ACC112 (cell line): ENCODE data around the gene FGGY.
"Not testable (repeated sequence)": the region's sequence is repeated elsewhere in the genome, so short reads cannot be mapped to it uniquely, and the experiment has no call there.

Experiments
- H2AFZ ChIP-seq: fragments of 200-600 bp; sonication (generic); one replicate; pipeline ENCODE4 v1.6.0; 2017; ENCODE audit warnings: antibody characterized with exemption, low read length; ENCODE audit not compliant: unreplicated experiment
- H3K27ac ChIP-seq: fragments of 200-600 bp; sonication (generic); 2 replicates; pipeline ENCODE4 v1.5.1; 2014; ENCODE audit warnings: low read depth, mild to moderate bottlenecking, antibody characterized with exemption, low read length, moderate library complexity
- H3K27me3 ChIP-seq: fragments of 200-600 bp; sonication (generic); 2 replicates; pipeline ENCODE4 v1.6.1; 2014; ENCODE audit warnings: mild to moderate bottlenecking, antibody characterized with exemption, low read length, moderate library complexity, mixed read lengths; ENCODE audit not compliant: insufficient read depth
- H3K36me3 ChIP-seq: fragments of 200-600 bp; sonication (generic); 2 replicates; pipeline ENCODE4 v1.6.1; 2016; ENCODE audit warnings: mild to moderate bottlenecking, antibody characterized with exemption, low read length, moderate library complexity, mixed read lengths; ENCODE audit not compliant: insufficient read depth
- H3K4me1 ChIP-seq: fragments of 200-600 bp; sonication (generic); one replicate; pipeline ENCODE4 v1.6.1; 2016; ENCODE audit warnings: low read length, mixed read lengths; ENCODE audit not compliant: insufficient read depth, unreplicated experiment, control insufficient read depth
- H3K4me3 ChIP-seq: fragments of 200-600 bp; sonication (generic); 2 replicates; pipeline ENCODE4 v1.5.1; 2014; ENCODE audit warnings: mild to moderate bottlenecking, low read depth, low read length
- H3K79me2 ChIP-seq: fragments of 200-600 bp; sonication (generic); one replicate; pipeline ENCODE4 v1.6.0; 2016; ENCODE audit warnings: low read length; ENCODE audit not compliant: control insufficient read depth, unreplicated experiment, insufficient read depth

Gene FGGY

GRCh38 chr1:59703226-59703917, 406.5 kb downstream of the FGGY start:
- H3K79me2 ChIP-seq, result no peaks in the 10 kb centered on the region
- peak overlapping the region; percentile 58 for H3K27ac ChIP-seq
- no peaks in the 10 kb centered on the region for H3K27me3 ChIP-seq
- H2AFZ ChIP-seq, result no peak overlapping the region
- H3K36me3 ChIP-seq, result no peaks in the 10 kb centered on the region
- H3K4me3 ChIP-seq, result peak overlapping the region; percentile 16; the same call in 1 of the 2 replicates
- H3K4me1 ChIP-seq, result peaks cover 71% of the 10 kb centered on the region

GRCh38 chr1:59703918-59704378, 407.1 kb downstream of the FGGY start:
- Histone ChIP-seq H3K27me3 (no peaks in the 10 kb centered on the region), H3K36me3 (no peaks in the 10 kb centered on the region), H3K27ac (peak overlapping the region; percentile 58), H3K79me2 (no peaks in the 10 kb centered on the region), H2AFZ (no peak overlapping the region), H3K4me3 (peak overlapping the region; percentile 16; the same call in 1 of the 2 replicates), H3K4me1 (peaks cover 65% of the 10 kb centered on the region)

DNA sequence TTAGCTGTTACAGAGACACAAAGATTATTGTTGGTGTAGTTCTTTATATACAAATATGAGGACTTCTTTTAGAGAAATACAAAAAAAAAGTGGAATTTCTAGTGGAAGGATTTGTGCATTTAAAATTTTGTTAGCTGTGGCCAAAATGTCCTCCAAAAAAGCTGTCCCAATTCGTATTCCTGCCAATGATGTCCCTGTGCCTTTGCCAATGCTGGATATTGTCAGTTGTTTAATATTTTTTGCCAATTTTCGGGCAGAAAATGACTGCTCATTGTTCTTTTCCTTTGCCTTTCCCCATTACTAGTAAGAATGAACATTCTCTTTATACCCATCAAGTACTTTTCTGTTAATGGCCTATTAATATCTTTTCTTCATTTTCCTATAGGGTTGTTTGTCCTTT, 407.8 kb downstream of the FGGY start:
- Histone ChIP-seq H2AFZ (peak overlapping the region; percentile 48), H3K4me3 (no peak overlapping the region), H3K27me3 (no peaks in the 10 kb centered on the region), H3K79me2 (no peaks in the 10 kb centered on the region), H3K27ac (peak overlapping the region; percentile 83), H3K36me3 (no peaks in the 10 kb centered on the region), H3K4me1 (peaks cover 61% of the 10 kb centered on the region)

- H3K79me2 ChIP-seq, result no peaks in the 10 kb centered on the region
- peak overlapping the region; percentile 7 for H2AFZ ChIP-seq
- peak overlapping the region; percentile 83 for H3K27ac ChIP-seq
Observed at GRCh38 chr1:59705466-59706302, 408.8 kb downstream of the FGGY start.

DNA sequence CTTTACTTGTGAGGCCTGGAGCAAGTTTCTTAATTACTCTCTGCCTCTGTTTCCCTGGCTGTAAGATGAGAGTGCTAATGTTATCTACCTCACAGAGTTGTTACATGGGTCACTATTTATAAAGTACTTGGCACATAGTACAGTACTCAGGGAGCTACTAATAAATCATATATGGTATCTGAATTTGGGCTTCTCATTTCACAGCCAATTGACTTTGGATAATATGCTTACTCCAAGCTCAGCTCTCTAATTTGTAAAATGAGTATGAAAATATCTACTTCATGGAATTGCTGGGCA, 409.4 kb downstream of the FGGY start:
- H3K27ac ChIP-seq, result peak overlapping the region; percentile 83
- H3K79me2 ChIP-seq, result no peaks in the 10 kb centered on the region
- no peaks in the 10 kb centered on the region for H3K36me3 ChIP-seq
- peaks cover 59% of the 10 kb centered on the region for H3K4me1 ChIP-seq
- H3K27me3 ChIP-seq, result no peaks in the 10 kb centered on the region
- no peak overlapping the region for H3K4me3 ChIP-seq
- peak overlapping the region; percentile 7 for H2AFZ ChIP-seq

More at GRCh38 chr1:59705466-59706302, 408.8 kb downstream of the FGGY start:
- H3K4me1 ChIP-seq, result peaks cover 61% of the 10 kb centered on the region
- H3K4me3 ChIP-seq, result no peak overlapping the region
- no peaks in the 10 kb centered on the region for H3K36me3 ChIP-seq
- H3K27me3 ChIP-seq, result no peaks in the 10 kb centered on the region

DNA sequence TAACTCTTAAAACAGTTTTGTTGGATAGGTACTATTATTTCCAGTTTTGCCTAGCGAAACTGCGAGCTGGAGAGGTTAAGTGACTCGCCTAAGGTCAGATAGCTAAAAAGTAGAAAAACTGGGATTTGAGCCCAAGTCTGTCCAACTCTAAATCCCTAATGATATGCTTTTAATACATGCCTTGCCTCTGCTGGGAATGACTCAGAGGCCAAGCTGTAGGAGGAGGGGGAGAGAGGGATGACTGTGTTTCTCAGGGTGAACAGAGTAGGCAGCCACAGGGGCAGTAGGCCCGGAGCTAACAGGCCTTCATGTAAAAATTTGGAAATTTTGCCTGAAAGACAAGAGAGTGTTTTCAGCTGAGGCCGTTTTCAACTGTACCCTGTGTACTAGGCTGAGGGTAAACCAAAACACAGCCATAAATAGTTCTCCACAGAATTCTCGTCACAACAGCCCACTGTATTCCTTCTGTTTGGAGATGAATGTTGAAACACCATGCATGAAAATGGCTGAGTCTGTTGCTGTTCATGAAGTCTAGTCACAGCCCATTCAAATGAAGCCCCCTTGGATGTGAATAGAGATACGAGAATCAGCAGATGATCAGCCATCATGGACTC, 410.4 kb downstream of the FGGY start:
- Histone ChIP-seq H2AFZ (peak overlapping the region; percentile 89), H3K36me3 (no peaks in the 10 kb centered on the region), H3K27ac (peak overlapping the region; percentile 83), H3K4me1 (peaks cover 53% of the 10 kb centered on the region), H3K79me2 (no peaks in the 10 kb centered on the region), H3K27me3 (no peaks in the 10 kb centered on the region), H3K4me3 (peak overlapping the region; percentile 27; the same call in 1 of the 2 replicates)

GRCh38 chr1:59709333-59709732, 412.4 kb downstream of the FGGY start:
- Histone ChIP-seq H3K27ac (no peak overlapping the region), H3K79me2 (no peaks in the 10 kb centered on the region)

DNA sequence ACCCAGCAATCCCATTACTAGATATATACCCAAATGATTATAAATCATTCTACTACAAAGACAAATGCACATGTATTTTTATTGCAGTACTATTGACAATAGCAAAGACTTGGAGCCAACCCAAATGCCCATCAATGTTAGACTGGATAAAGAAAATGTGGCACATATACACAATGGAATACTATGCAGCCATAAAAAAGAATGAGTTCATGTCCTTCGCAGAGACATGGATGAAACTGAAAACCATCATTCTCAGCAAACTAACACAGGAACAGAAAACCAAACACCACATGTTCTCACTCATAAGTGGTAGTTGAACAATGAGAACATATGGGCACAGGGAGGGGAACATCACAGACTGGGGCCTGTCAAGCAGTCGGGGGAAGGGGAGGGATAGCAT, 414.0 kb downstream of the FGGY start:
- H3K79me2 ChIP-seq, H2AFZ ChIP-seq, H3K36me3 ChIP-seq, H3K27me3 ChIP-seq, H3K4me3 ChIP-seq, H3K27ac ChIP-seq: not testable (repeated sequence)
- H3K4me1 ChIP-seq, result peaks cover 19% of the 10 kb centered on the region

More at GRCh38 chr1:59709333-59709732, 412.4 kb downstream of the FGGY start:
- H2AFZ ChIP-seq, result no peak overlapping the region
- H3K4me1 ChIP-seq, result peaks cover 35% of the 10 kb centered on the region
- H3K27me3 ChIP-seq, result no peaks in the 10 kb centered on the region
- no peak overlapping the region for H3K4me3 ChIP-seq
- no peaks in the 10 kb centered on the region for H3K36me3 ChIP-seq

GRCh38 chr1:59714219-59714618, 417.3 kb downstream of the FGGY start:
- Histone ChIP-seq H2AFZ (no peak overlapping the region), H3K27me3 (no peaks in the 10 kb centered on the region), H3K27ac (no peak overlapping the region), H3K79me2 (no peaks in the 10 kb centered on the region), H3K4me1 (no peaks in the 10 kb centered on the region), H3K4me3 (no peak overlapping the region), H3K36me3 (no peaks in the 10 kb centered on the region)

DNA sequence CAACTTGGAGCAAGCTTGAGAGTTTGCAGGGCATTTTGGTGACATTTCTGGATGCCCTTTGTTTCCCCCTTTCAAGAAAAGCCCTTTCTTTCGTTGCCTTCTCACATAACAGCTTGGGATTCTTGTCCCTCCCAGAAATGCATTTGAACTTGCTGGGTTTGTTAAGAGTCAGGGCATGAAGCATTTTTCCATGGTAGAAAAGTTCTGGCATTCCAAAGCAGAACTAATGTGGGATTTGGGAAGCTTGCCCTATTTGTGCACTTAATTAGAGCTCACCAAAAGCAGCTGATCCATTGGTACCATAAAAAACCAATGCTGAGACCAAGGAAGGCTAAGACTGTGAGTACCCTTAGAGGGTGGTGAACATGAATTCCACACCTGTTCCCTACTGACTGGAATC, 418.1 kb downstream of the FGGY start:
- no peaks in the 10 kb centered on the region for H3K79me2 ChIP-seq
- H2AFZ ChIP-seq, result no peak overlapping the region
- no peak overlapping the region for H3K4me3 ChIP-seq
- H3K4me1 ChIP-seq, result no peaks in the 10 kb centered on the region
- no peaks in the 10 kb centered on the region for H3K27me3 ChIP-seq
- H3K36me3 ChIP-seq, result no peaks in the 10 kb centered on the region
- H3K27ac ChIP-seq, result no peak overlapping the region
